Endothelial cell of umbilical vein (primary cell): ENCODE data around the gene ETDB. TPM values are rescaled to one million over a fixed set of nuclear protein-coding genes. Genes with fewer than 3 reads are reported as not detected.
"Not testable (repeated sequence)": the region's sequence is repeated elsewhere in the genome, so short reads cannot be mapped to it uniquely, and the experiment has no call there.

Experiments used
- BruUV-seq: library from RNA; stranded (reverse); fragments of 400-500 nt; replicated peaks from 2 replicates; lab custom pipeline; 2021; lab: Mats Ljungman, UMichigan
- CTCF ChIA-PET: fragments of 300-600, 350-600 bp; sonication (Branson Sonifier 250); formaldehyde crosslinking; loops from one replicate; lab custom pipeline; 2021; ENCODE audit warnings: antibody characterized with exemption, inconsistent platforms; lab: Charles Lee
- POLR2A ChIA-PET: fragments of 300-600, 350-600 bp; sonication (Branson Sonifier 250); formaldehyde crosslinking; loops from one replicate; lab custom pipeline; 2021; ENCODE audit warnings: antibody characterized with exemption, inconsistent platforms; lab: Charles Lee
- DNase-seq: peaks from one replicate; pipeline ENCODE4 v3.0.0-alpha.2; 2011; ENCODE audit warnings: low read depth, low spot score
- FAIRE-seq: peaks from 2 replicates; lab custom pipeline; 2011; peaks lifted over from hg19 to GRCh38; lab: Jason Lieb, UNC
- H2AFZ ChIP-seq: 2 replicates; pipeline ENCODE4 v1.6.0; 2012; ENCODE audit warnings: low read depth, low read length, control low read depth, inconsistent platforms
- H3K27ac ChIP-seq: 2 replicates; pipeline ENCODE4 v1.5.1; 2011; ENCODE audit warnings: low read depth, mild to moderate bottlenecking, control low read depth, low read length, moderate library complexity; ENCODE audit not compliant: insufficient read depth
- H3K27me3 ChIP-seq, 2 experiments: 2 replicates each; pipeline versions ENCODE4 v1.6.0 to v1.6.1; 2011; ENCODE audit warnings: low read length in 2 of 2, mixed read lengths in 1 of 2; ENCODE audit not compliant: control insufficient read depth in 2 of 2, insufficient read depth in 2 of 2
- H3K36me3 ChIP-seq, 2 experiments: 2 replicates in 1 of 2; 3 replicates in 1 of 2; pipeline ENCODE4 v1.5.1; 2011; ENCODE audit warnings: low read length in 2 of 2, mild to moderate bottlenecking in 1 of 2, moderate library complexity in 1 of 2; ENCODE audit not compliant: control insufficient read depth in 2 of 2, insufficient read depth in 2 of 2; ENCODE audit errors: extremely low read depth in 1 of 2
- H3K4me1 ChIP-seq: 3 replicates; pipeline ENCODE4 v1.5.1; 2011; ENCODE audit warnings: mild to moderate bottlenecking, low read length; ENCODE audit not compliant: control insufficient read depth, insufficient read depth; ENCODE audit errors: extremely low read depth
- H3K4me2 ChIP-seq: 2 replicates; pipeline ENCODE4 v1.6.1; 2011; ENCODE audit warnings: low read length, control low read depth, mixed read lengths; ENCODE audit not compliant: insufficient read depth
- H3K4me3 ChIP-seq, 3 experiments: fragments of 200-600 bp in 1 of 3; sonication (generic), shearing (Covaris generic) in 1 of 3; replicated peaks in 1 of 3; 2 replicates each; pipeline ENCODE4 v1.5.1; 2011 to 2016; ENCODE audit warnings: control low read depth in 3 of 3, low read length in 3 of 3, mild to moderate bottlenecking in 2 of 3, inconsistent platforms in 1 of 3, low read depth in 1 of 3, moderate library complexity in 1 of 3; ENCODE audit not compliant: insufficient read depth in 1 of 3
- H3K79me2 ChIP-seq: 2 replicates; pipeline ENCODE4 v1.6.0; 2012; ENCODE audit warnings: low read length, inconsistent platforms; ENCODE audit not compliant: control insufficient read depth, insufficient read depth
- H3K9ac ChIP-seq: replicated peaks from 2 replicates; pipeline ENCODE3; 2011; ENCODE audit warnings: low read length, control low read depth; ENCODE audit not compliant: insufficient read depth; ENCODE audit errors: extremely low read depth
- H3K9me1 ChIP-seq: replicated peaks from 3 replicates; pipeline ENCODE4 v1.6.0; 2011; ENCODE audit warnings: mild to moderate bottlenecking, low read length; ENCODE audit not compliant: control insufficient read depth, insufficient read depth; ENCODE audit errors: extremely low read depth
- H3K9me3 ChIP-seq: replicated peaks from 2 replicates; pipeline ENCODE4 v1.5.1; 2012; ENCODE audit warnings: low read length, inconsistent platforms; ENCODE audit not compliant: control insufficient read depth, insufficient read depth
- H4K20me1 ChIP-seq: replicated peaks from 2 replicates; pipeline ENCODE3; 2011; ENCODE audit warnings: mild to moderate bottlenecking, low read length; ENCODE audit not compliant: control insufficient read depth, insufficient read depth; ENCODE audit errors: extremely low read depth
- EZH2 ChIP-seq: IDR thresholded peaks from 2 replicates; pipeline ENCODE4 v1.6.1; 2012; ENCODE audit warnings: borderline replicate concordance, low read depth, mild to moderate bottlenecking, moderate library complexity, low read length, inconsistent platforms; ENCODE audit not compliant: severe bottlenecking
- FOS ChIP-seq: IDR thresholded peaks from 2 replicates; pipeline ENCODE4 v1.6.1; 2011; ENCODE audit warnings: mild to moderate bottlenecking, low read length, moderate library complexity, borderline replicate concordance; ENCODE audit not compliant: insufficient read depth
- GATA2 ChIP-seq: IDR thresholded peaks from 2 replicates; pipeline ENCODE4 v1.7.0; 2011; ENCODE audit warnings: low read depth, mild to moderate bottlenecking, moderate library complexity, mixed read lengths, low read length; ENCODE audit not compliant: insufficient read length, insufficient read depth
- JUN ChIP-seq: IDR thresholded peaks from 2 replicates; pipeline ENCODE4 v1.6.1; 2011; ENCODE audit warnings: borderline replicate concordance, low read depth; ENCODE audit not compliant: insufficient read length, insufficient read depth
- MAX ChIP-seq: IDR thresholded peaks from 2 replicates; pipeline ENCODE4 v1.6.1; 2011; ENCODE audit not compliant: insufficient read depth, insufficient read length
- MYC ChIP-seq: IDR thresholded peaks from one replicate; pipeline ENCODE4 v1.6.1; 2011; ENCODE audit warnings: mild to moderate bottlenecking, low read depth, low read length
- POLR2A ChIP-seq: IDR thresholded peaks from 2 replicates; pipeline ENCODE4 v1.6.1; 2012; ENCODE audit warnings: low read depth, mild to moderate bottlenecking, control low read depth, low read length
- POLR2AphosphoS5 ChIP-seq: IDR thresholded peaks from 2 replicates; pipeline ENCODE4 v1.6.1; 2012; ENCODE audit warnings: low read depth, mild to moderate bottlenecking, control low read depth, low read length, moderate library complexity; ENCODE audit not compliant: insufficient read depth
- dilution Hi-C: fragments of 300-500 bp; cut with MboI; formaldehyde crosslinking; loops from one replicate; pipeline ENCODE4 v1.15.0; 2019; ENCODE audit warnings: low sequenced_read_pairs; ENCODE audit not compliant: extremely low pct_ligation_motif_present
- intact Hi-C: fragments of 100-400 bp; cut with micrococcal nuclease; formaldehyde crosslinking; loops from one replicate; pipeline ENCODE4 v1.10.0; 2022
- polyA plus RNA-seq, 4 experiments: library from polyadenylated mRNA; depleted of rRNA in 3 of 4; stranded (reverse) in 3 of 4; unstranded in 1 of 4; fragments of >200 nt; gene quantifications; 2 replicates each; pipeline versions ENCODE4 v1.2.1 to v1.2.3, GENCODE V29; 2011 to 2012; ENCODE audit warnings: missing spikeins in 1 of 4
- total RNA-seq: library from RNA; stranded (reverse); gene quantifications from 2 replicates; pipeline ENCODE4 v1.2.3, GENCODE V29; 2021
- TF ChIP-seq, protein P1 (sequence below), 2 donors: IDR thresholded peaks; 1 replicate in 1 of 2; 2 replicates in 1 of 2; pipeline ENCODE4 v1.5.1; 2011; ENCODE audit warnings: low read length in 2 of 2, mild to moderate bottlenecking in 2 of 2, moderate library complexity in 2 of 2, control low read depth in 1 of 2, inconsistent platforms in 1 of 2, low read depth in 1 of 2; ENCODE audit not compliant: insufficient read depth in 1 of 2; ENCODE audit errors: extremely low read depth in 1 of 2

Gene ETDB
- total and polyA plus RNA-seq, 2 donors (not counting 3 experiments of a cell fraction or from before 2014, with no cell fraction given) = not detected

- Histone ChIP-seq H3K9ac (no peak overlapping the region), H3K4me1 (no peaks in the 10 kb centered on the region), H3K27ac (no peak overlapping the region), H3K79me2 (no peaks in the 10 kb centered on the region), H3K4me3 (no peak overlapping the region), H3K9me3 (no peaks in the 10 kb centered on the region), H3K36me3 (no peaks in the 10 kb centered on the region), H4K20me1 (no peaks in the 10 kb centered on the region), H3K27me3 (no peaks in the 10 kb centered on the region), H3K4me2 (no peak overlapping the region), H3K9me1 (no peaks in the 10 kb centered on the region), H2AFZ (no peak overlapping the region)
- no TSS peak for BruUV-seq
- CTCF ChIA-PET = no interaction called here
- no peak for TF ChIP-seq FOS
- no peak for TF ChIP-seq EZH2
- TF ChIP-seq, protein P1, sequence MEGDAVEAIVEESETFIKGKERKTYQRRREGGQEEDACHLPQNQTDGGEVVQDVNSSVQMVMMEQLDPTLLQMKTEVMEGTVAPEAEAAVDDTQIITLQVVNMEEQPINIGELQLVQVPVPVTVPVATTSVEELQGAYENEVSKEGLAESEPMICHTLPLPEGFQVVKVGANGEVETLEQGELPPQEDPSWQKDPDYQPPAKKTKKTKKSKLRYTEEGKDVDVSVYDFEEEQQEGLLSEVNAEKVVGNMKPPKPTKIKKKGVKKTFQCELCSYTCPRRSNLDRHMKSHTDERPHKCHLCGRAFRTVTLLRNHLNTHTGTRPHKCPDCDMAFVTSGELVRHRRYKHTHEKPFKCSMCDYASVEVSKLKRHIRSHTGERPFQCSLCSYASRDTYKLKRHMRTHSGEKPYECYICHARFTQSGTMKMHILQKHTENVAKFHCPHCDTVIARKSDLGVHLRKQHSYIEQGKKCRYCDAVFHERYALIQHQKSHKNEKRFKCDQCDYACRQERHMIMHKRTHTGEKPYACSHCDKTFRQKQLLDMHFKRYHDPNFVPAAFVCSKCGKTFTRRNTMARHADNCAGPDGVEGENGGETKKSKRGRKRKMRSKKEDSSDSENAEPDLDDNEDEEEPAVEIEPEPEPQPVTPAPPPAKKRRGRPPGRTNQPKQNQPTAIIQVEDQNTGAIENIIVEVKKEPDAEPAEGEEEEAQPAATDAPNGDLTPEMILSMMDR (IDR thresholded peaks at IDR 0.05; ENCODE audit: extremely low read depth in 1 of 2, insufficient read depth in 1 of 2, low read depth in 1 of 2, low read length in 2 of 2) = no peak
- no peak for TF ChIP-seq GATA2
- no peak for TF ChIP-seq JUN
- no peak for TF ChIP-seq MAX
- TF ChIP-seq MYC = no peak
- TF ChIP-seq POLR2AphosphoS5 = no peak
- no peak for TF ChIP-seq POLR2A
- intact Hi-C loops = no loop called here
- POLR2A ChIA-PET = no interaction called here
- DNase-seq = no peak
- no peak for FAIRE-seq
- dilution Hi-C loops = no loop called here
Observed at GRCh38 chrX:135168486-135168885, 48.2 kb upstream of the ETDB start.

DNA sequence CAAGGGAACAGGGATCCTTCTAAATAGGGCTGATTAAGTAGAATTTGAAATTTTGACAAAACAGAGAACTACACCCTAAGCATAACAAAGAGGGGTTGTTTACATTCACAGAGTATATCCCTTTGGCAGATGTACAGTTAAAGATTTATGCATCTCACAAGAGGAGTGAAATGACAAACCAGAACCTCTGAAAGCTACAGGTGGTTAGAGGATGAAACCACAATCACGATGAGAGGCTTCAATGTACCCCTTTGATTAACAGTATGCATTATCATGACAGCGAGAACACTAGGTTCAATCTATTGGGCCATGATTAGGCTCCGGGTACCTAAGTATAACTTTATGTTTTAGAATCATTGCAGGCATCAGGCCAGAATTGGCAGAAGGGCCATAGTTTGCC lies 34.4 kb upstream of the ETDB start:
- H3K9me3 ChIP-seq, CTCF ChIA-PET, DNase-seq, POLR2A ChIA-PET, H2AFZ ChIP-seq, H3K4me3 ChIP-seq, H3K27ac ChIP-seq, H4K20me1 ChIP-seq, dilution Hi-C loops, H3K27me3 ChIP-seq, BruUV-seq, H3K36me3 ChIP-seq, H3K4me1 ChIP-seq, FAIRE-seq, H3K79me2 ChIP-seq, H3K9me1 ChIP-seq, H3K9ac ChIP-seq, H3K4me2 ChIP-seq, intact Hi-C loops: not testable (repeated sequence)

GRCh38 chrX:135126145-135126544 lies 5.8 kb upstream of the ETDB start:
- POLR2A ChIA-PET, DNase-seq, H3K4me1 ChIP-seq, H3K9me3 ChIP-seq, H2AFZ ChIP-seq, H3K9me1 ChIP-seq, H4K20me1 ChIP-seq, BruUV-seq, dilution Hi-C loops, H3K36me3 ChIP-seq, H3K4me3 ChIP-seq, H3K27ac ChIP-seq, intact Hi-C loops, CTCF ChIA-PET, FAIRE-seq, H3K79me2 ChIP-seq, H3K4me2 ChIP-seq, H3K27me3 ChIP-seq, H3K9ac ChIP-seq: not testable (repeated sequence)
